HG02981 (cell line): ENCODE measurements around the gene NNMT.

Source experiments
- ATAC-seq: cut with Tn5 transposase; IDR thresholded peaks from one replicate; pipeline ENCODE4 v1.9.1; 2021; ENCODE audit warnings: mild to moderate bottlenecking, moderate library complexity; ENCODE audit not compliant: unreplicated experiment

NNMT gene

GRCh38 chr11:114343020-114343419 is 46.8 kb downstream of the NNMT start:
- no peak for ATAC-seq

GRCh38 chr11:114343493-114343892 is 47.3 kb downstream of the NNMT start:
- ATAC-seq = no peak

- no peak for ATAC-seq
These were observed 48.3 kb downstream of the NNMT start for GRCh38 chr11:114344494-114344893.

GRCh38 chr11:114345575-114346222 is 49.5 kb downstream of the NNMT start:
- ATAC-seq = no peak

GRCh38 chr11:114346709-114347141 is 50.5 kb downstream of the NNMT start:
- no peak for ATAC-seq

- ATAC-seq = no peak
These were observed 52.3 kb downstream of the NNMT start for GRCh38 chr11:114348200-114349191.

GRCh38 chr11:114350022-114350421 is 53.8 kb downstream of the NNMT start:
- no peak for ATAC-seq

- no peak for ATAC-seq
These were observed 57.2 kb downstream of the NNMT start for GRCh38 chr11:114353443-114353842.

- no peak for ATAC-seq
These were observed 57.9 kb downstream of the NNMT start for GRCh38 chr11:114354076-114354475.

GRCh38 chr11:114358716-114359115 is 62.5 kb downstream of the NNMT start:
- no peak for ATAC-seq

GRCh38 chr11:114359342-114359741 is 63.1 kb downstream of the NNMT start:
- ATAC-seq = no peak

GRCh38 chr11:114362326-114362725 is 66.1 kb downstream of the NNMT start:
- ATAC-seq = no peak

- ATAC-seq = no peak
These were observed 66.8 kb downstream of the NNMT start for GRCh38 chr11:114362958-114363357.
